ENCODE measurements around the gene BUD23. TPM values are rescaled to one million over a fixed set of nuclear protein-coding genes. Genes with fewer than 3 reads are reported as not detected.
"Not testable (repeated sequence)": the region's sequence is repeated elsewhere in the genome, so short reads cannot be mapped to it uniquely, and the experiment has no call there.

Gene BUD23
- total RNA-seq, 1 experiment from 2014 or later = 168 TPM

GRCh38 chr7:73712773-73713172, 29.4 kb downstream of the BUD23 start:
- Histone ChIP-seq H3K27me3 (ENCODE audit: insufficient read depth, low read length) (no peaks in the 10 kb centered on the region), H3K9me2 (ENCODE audit: insufficient read depth) (no peaks in the 10 kb centered on the region), H3K4me2 (ENCODE audit: low read length) (no peak overlapping the region), H3K9ac (ENCODE audit: low read length) (no peak overlapping the region), H3K36me3 (ENCODE audit: control insufficient read depth in 1 of 2, insufficient read depth in 2 of 2, low read length in 2 of 2) (peaks cover 3 to 8% of the 10 kb centered on the region in 2 experiments; a peak in 3 of 4 replicates), H2AFZ (ENCODE audit: low read depth, low read length, poor library complexity, severe bottlenecking) (no peak overlapping the region), H3K27ac (ENCODE audit: low read depth, low read length) (no peak overlapping the region), H3K9me3 (ENCODE audit: control insufficient read depth in 1 of 2, insufficient read depth in 1 of 2, low read depth in 1 of 2, low read length in 2 of 2) (no peaks in the 10 kb centered on the region), H3K4me1 (ENCODE audit: control insufficient read depth in 1 of 2, insufficient read depth in 2 of 2, low read length in 2 of 2) (peaks cover 42 to 71% of the 10 kb centered on the region in 2 experiments), H3K4me3 (replicated peaks in 1 of 2; ENCODE audit: low read depth in 1 of 2, low read length in 2 of 2) (no peak overlapping the region), H3K79me2 (ENCODE audit: insufficient read depth, low read length) (peaks cover 89% of the 10 kb centered on the region), H4K20me1 (ENCODE audit: insufficient read depth) (peaks cover 8% of the 10 kb centered on the region; the same call in 1 of the 2 replicates)
- TF ChIP-seq MAX (IDR thresholded peaks at IDR 0.05) (no peak), CEBPB (IDR thresholded peaks at IDR 0.05; ENCODE audit: low read depth) (no peak), JUND (IDR thresholded peaks at IDR 0.05) (no peak), YY1 (IDR thresholded peaks at IDR 0.05; ENCODE audit: extremely low read depth, insufficient replicate concordance, low read depth, low read length) (no peak), ELF1 (IDR thresholded peaks at IDR 0.05; ENCODE audit: borderline replicate concordance, low read depth) (no peak), TCF7L2 (IDR thresholded peaks at IDR 0.05; ENCODE audit: borderline replicate concordance, extremely low read depth, insufficient read depth, insufficient read length) (no peak)
- DNase-seq (ENCODE audit: low read depth, low spot score) (no peak), ATAC-seq (no peak)
- ChIA-PET POLR2A (no interaction called here), RAD21 (ENCODE audit: low non-redundant PET in 1 of 2, low total read pairs in 2 of 2, uncharacterized antibody in 2 of 2, unreplicated experiment in 2 of 2) (interaction anchor here in 1 of 2 experiments (0.6 kb wide), 1 partner anchor 190 kb away, joined by 4 read pairs; the partner anchor contains the start of gene BAZ1B), CTCF (no interaction called here)
- BruUV-seq (replicated peaks) = no TSS peak
- intact Hi-C loops (cut with micrococcal nuclease) = no loop called here

- POLR2A ChIA-PET = not testable (repeated sequence)
Observed at GRCh38 chr7:73713319-73713718, 29.9 kb downstream of the BUD23 start.

More at GRCh38 chr7:73713319-73713718, 29.9 kb downstream of the BUD23 start:
- ATAC-seq; H2AFZ ChIP-seq (ENCODE audit: low read depth, low read length, poor library complexity, severe bottlenecking); BruUV-seq (replicated peaks); H3K4me2 ChIP-seq (ENCODE audit: low read length); CTCF ChIA-PET; H3K9me2 ChIP-seq (ENCODE audit: insufficient read depth); intact Hi-C loops (cut with micrococcal nuclease); H3K27me3 ChIP-seq (ENCODE audit: insufficient read depth, low read length); H3K27ac ChIP-seq (ENCODE audit: low read depth, low read length); H4K20me1 ChIP-seq (ENCODE audit: insufficient read depth); RAD21 ChIA-PET (ENCODE audit: low non-redundant PET in 1 of 2, low total read pairs in 2 of 2, uncharacterized antibody in 2 of 2, unreplicated experiment in 2 of 2); H3K4me3 ChIP-seq (replicated peaks in 1 of 2; ENCODE audit: low read depth in 1 of 2, low read length in 2 of 2); H3K36me3 ChIP-seq (ENCODE audit: control insufficient read depth in 1 of 2, insufficient read depth in 2 of 2, low read length in 2 of 2); DNase-seq (ENCODE audit: low read depth, low spot score); H3K9ac ChIP-seq (ENCODE audit: low read length); H3K9me3 ChIP-seq (ENCODE audit: control insufficient read depth in 1 of 2, insufficient read depth in 1 of 2, low read depth in 1 of 2, low read length in 2 of 2): not testable (repeated sequence)
- Histone ChIP-seq H3K79me2 (ENCODE audit: insufficient read depth, low read length) (peaks cover 92% of the 10 kb centered on the region), H3K4me1 (ENCODE audit: control insufficient read depth in 1 of 2, insufficient read depth in 2 of 2, low read length in 2 of 2) (peaks cover 42 to 71% of the 10 kb centered on the region in 2 experiments)
